GM12873 (cell line): ENCODE results near the gene ATP5ME.

Experiments used
- CTCF ChIP-seq: IDR thresholded peaks from 2 replicates; pipeline ENCODE4 v1.5.1; 2012; ENCODE audit warnings: low read depth, mild to moderate bottlenecking, moderate library complexity, low read length, control low read depth; ENCODE audit not compliant: insufficient read depth; ENCODE audit errors: missing control alignments

Gene ATP5ME

GRCh38 chr4:708631-708933 is 34.5 kb upstream of the ATP5ME start:
- no peak for TF ChIP-seq CTCF

- no peak for TF ChIP-seq CTCF
Observed at GRCh38 chr4:707929-708630, 34.0 kb upstream of the ATP5ME start.

- no peak for TF ChIP-seq CTCF
Observed at GRCh38 chr4:706834-707598, 32.9 kb upstream of the ATP5ME start.

- no peak for TF ChIP-seq CTCF
Observed at GRCh38 chr4:705278-706082, 31.4 kb upstream of the ATP5ME start, which contains the start of gene PCGF3. TSS of gene PCGF3 (plus strand) at chr4:705832. CDS start at chr4:733681, 27,849 bp downstream.

- TF ChIP-seq CTCF = no peak
Observed at GRCh38 chr4:704971-705277, 30.8 kb upstream of the ATP5ME start.

- no peak for TF ChIP-seq CTCF
Observed at GRCh38 chr4:704198-704891, 30.3 kb upstream of the ATP5ME start.
